GM12873 (cell line): Measurements from ENCODE around the gene SLC12A6.

ENCODE experiments used
- TF ChIP-seq, protein P1 (sequence below): IDR thresholded peaks from 2 replicates; pipeline ENCODE4 v1.5.1; 2012; ENCODE audit warnings: low read depth, mild to moderate bottlenecking, moderate library complexity, low read length, control low read depth; ENCODE audit not compliant: insufficient read depth; ENCODE audit errors: missing control alignments

The SLC12A6 gene

DNA sequence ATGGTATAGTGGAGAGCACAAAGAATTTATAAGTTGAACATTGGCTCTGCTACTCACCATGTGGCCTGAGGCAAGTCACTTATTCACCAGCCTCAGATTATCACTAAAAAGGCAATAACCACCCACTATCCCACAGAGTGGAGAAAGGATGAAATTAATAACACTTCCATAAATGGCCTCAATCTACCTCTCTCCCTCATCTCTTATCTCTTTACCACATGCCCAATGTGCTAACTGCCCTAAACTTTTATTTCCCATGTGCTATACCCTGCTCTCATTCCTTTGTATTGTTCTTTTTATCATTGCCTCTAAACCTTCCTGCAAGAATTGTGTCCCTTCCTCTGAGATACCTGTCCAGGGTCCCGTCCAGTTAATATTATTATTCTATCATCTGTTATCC is 26.0 kb downstream of the SLC12A6 start:
- TF ChIP-seq, protein P1, sequence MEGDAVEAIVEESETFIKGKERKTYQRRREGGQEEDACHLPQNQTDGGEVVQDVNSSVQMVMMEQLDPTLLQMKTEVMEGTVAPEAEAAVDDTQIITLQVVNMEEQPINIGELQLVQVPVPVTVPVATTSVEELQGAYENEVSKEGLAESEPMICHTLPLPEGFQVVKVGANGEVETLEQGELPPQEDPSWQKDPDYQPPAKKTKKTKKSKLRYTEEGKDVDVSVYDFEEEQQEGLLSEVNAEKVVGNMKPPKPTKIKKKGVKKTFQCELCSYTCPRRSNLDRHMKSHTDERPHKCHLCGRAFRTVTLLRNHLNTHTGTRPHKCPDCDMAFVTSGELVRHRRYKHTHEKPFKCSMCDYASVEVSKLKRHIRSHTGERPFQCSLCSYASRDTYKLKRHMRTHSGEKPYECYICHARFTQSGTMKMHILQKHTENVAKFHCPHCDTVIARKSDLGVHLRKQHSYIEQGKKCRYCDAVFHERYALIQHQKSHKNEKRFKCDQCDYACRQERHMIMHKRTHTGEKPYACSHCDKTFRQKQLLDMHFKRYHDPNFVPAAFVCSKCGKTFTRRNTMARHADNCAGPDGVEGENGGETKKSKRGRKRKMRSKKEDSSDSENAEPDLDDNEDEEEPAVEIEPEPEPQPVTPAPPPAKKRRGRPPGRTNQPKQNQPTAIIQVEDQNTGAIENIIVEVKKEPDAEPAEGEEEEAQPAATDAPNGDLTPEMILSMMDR: no peak

DNA sequence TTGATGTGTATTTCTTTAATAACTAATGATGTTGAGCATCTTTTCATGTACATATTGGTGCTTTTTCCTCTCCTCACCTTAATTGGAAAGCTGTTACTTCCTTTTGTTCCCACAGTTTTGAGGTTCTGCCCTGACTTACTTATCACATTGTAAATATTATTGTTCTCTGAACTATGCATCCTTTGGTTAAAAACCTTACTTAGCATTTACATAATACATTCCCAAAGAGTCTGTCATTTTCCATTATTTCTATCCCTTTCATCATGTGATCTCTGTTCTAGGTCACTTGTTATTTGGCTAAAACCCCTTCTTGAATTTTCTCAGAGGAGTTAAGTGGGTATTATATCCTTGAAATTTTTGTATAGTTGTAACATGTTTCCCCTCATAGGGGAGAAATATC is 33.0 kb downstream of the SLC12A6 start:
- TF ChIP-seq, protein P1: no peak

DNA sequence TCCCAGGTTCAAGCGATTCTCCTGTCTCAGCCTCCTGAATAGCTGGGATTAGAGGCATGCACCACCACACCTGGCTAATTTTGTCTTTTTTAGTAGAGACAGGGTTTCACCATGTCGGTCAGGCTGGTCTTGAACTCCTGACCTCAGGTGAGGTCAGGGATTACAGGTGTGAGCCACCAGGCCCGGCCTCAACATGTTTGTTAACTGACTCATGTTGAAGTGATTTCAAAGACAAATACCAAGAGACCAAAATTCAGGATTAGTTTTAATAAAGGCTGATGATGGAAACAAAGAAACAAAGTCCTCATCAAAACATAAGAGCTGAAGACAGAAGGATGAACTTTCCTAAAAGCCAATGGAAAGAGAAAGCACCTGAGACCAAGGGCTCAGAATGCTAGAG is 36.5 kb downstream of the SLC12A6 start:
- TF ChIP-seq, protein P1: no peak

DNA sequence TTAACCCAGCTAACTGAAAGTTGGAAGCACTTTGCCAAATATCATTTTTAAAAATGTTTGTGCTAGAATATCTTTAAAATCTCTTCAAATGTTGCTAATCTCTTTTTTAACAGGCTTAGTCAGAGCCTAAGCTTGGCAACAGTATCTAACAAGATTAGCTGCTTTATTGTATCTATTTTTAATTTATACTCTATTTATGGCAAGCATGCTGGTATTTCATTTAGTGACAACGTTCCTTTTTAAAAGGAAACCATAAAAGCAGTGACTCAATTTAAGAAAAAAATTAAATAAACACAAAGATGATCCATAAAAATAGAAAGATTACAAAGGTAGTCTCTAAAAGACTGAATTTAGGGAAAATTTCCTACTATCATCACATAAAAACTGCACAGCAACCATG is 40.5 kb downstream of the SLC12A6 start:
- TF ChIP-seq, protein P1: no peak

DNA sequence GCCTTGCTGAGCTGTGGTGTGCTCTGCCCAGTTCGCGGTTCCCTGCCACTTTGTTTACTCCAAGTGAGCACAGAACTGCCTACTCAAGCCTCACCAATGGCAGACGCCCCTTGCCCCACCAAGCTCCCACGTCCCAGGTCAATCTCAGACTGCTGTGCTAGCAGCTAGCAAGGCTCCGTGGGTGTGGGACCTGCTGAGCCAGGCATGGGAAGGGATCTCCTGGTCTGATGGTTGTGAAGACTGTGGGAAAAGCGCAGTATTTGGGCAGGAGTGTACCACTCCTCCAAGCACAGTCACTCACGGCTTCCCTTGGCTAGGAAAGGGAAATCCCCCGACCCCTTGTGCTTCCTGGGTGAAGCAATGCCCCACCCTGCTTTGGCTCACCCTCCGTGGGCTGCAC is 45.0 kb downstream of the SLC12A6 start:
- TF ChIP-seq, protein P1: no peak

- TF ChIP-seq, protein P1: no peak
Observed at GRCh38 chr15:34284937-34285336, 52.6 kb downstream of the SLC12A6 start.

- TF ChIP-seq, protein P1: no peak
Observed at GRCh38 chr15:34282384-34282783, 55.2 kb downstream of the SLC12A6 start.
